DND-41 (cell line): Measurements from ENCODE around the gene PMEPA1.

Experiments
- ATAC-seq: fragments of 200-7000 bp; cut with Tn5 transposase; 3 replicates; pipeline ENCODE4 v1.9.1; 2021; ENCODE audit warnings: low read depth; ENCODE audit not compliant: insufficient read depth
- DNase-seq: peaks from one replicate; pipeline ENCODE4 v3.0.0-alpha.2; 2020
- H2AFZ ChIP-seq: 2 replicates; pipeline ENCODE4 v1.6.0; 2012; ENCODE audit warnings: low read depth, low read length
- H3K27ac ChIP-seq: 2 replicates; pipeline ENCODE4 v1.5.1; 2012; ENCODE audit warnings: low read length, inconsistent platforms
- H3K27me3 ChIP-seq: fragments of 200-600 bp; sonication (generic); 2 replicates; pipeline ENCODE4 v1.6.0; 2012; ENCODE audit warnings: low read length, mild to moderate bottlenecking, inconsistent platforms; ENCODE audit not compliant: insufficient read depth, poor library complexity
- H3K36me3 ChIP-seq: 2 replicates; pipeline ENCODE4 v1.5.1; 2012; ENCODE audit warnings: low read length, inconsistent platforms; ENCODE audit not compliant: insufficient read depth
- H3K4me1 ChIP-seq: 2 replicates; pipeline ENCODE4 v1.5.1; 2012; ENCODE audit warnings: mild to moderate bottlenecking, low read length; ENCODE audit not compliant: insufficient read depth
- H3K4me2 ChIP-seq: 2 replicates; pipeline ENCODE4 v1.6.0; 2012; ENCODE audit warnings: mild to moderate bottlenecking, moderate library complexity, low read length, inconsistent platforms; ENCODE audit not compliant: insufficient read depth
- H3K4me3 ChIP-seq, 2 experiments: fragments of 200-600 bp in 1 of 2; shearing (Covaris generic) in 1 of 2; 2 replicates each; pipeline ENCODE4 v1.5.1; 2012 to 2016; ENCODE audit warnings: inconsistent platforms in 2 of 2, low read length in 2 of 2, mild to moderate bottlenecking in 2 of 2, low read depth in 1 of 2, moderate library complexity in 1 of 2
- H3K79me2 ChIP-seq: 2 replicates; pipeline ENCODE4 v1.6.0; 2012; ENCODE audit warnings: low read length, inconsistent platforms; ENCODE audit not compliant: insufficient read depth
- H3K9ac ChIP-seq: 2 replicates; pipeline ENCODE4 v1.6.0; 2012; ENCODE audit warnings: low read depth, mild to moderate bottlenecking, inconsistent platforms, low read length, moderate library complexity
- H3K9me3 ChIP-seq: 2 replicates; pipeline ENCODE4 v1.5.1; 2012; ENCODE audit warnings: low read length, moderate library complexity, mild to moderate bottlenecking, inconsistent platforms; ENCODE audit not compliant: insufficient read depth, severe bottlenecking
- H4K20me1 ChIP-seq: 2 replicates; pipeline ENCODE4 v1.6.0; 2012; ENCODE audit warnings: low read length; ENCODE audit not compliant: insufficient read depth
- CTCF ChIP-seq: IDR thresholded peaks from 2 replicates; pipeline ENCODE4 v1.5.1; 2012; ENCODE audit warnings: borderline replicate concordance, low read length, moderate library complexity, mild to moderate bottlenecking; ENCODE audit not compliant: poor library complexity, severe bottlenecking; ENCODE audit errors: extremely low read depth
- EZH2 ChIP-seq: IDR thresholded peaks from 3 replicates; pipeline ENCODE4 v1.6.1; 2012; ENCODE audit warnings: borderline replicate concordance, low read depth, mild to moderate bottlenecking, moderate library complexity, low read length, inconsistent platforms; ENCODE audit not compliant: severe bottlenecking

Gene PMEPA1

GRCh38 chr20:57756213-57756612 is 46.4 kb upstream of the PMEPA1 start:
- ATAC-seq (no peak), DNase-seq (no peak)
- Histone ChIP-seq H3K79me2 (no peaks in the 10 kb centered on the region), H3K9me3 (no peaks in the 10 kb centered on the region), H2AFZ (no peak overlapping the region), H3K9ac (no peak overlapping the region), H3K36me3 (no peaks in the 10 kb centered on the region), H3K27me3 (peaks cover 15% of the 10 kb centered on the region), H3K4me3 (no peak overlapping the region), H3K4me2 (no peak overlapping the region), H3K27ac (no peak overlapping the region), H4K20me1 (no peaks in the 10 kb centered on the region), H3K4me1 (no peaks in the 10 kb centered on the region)
- TF ChIP-seq EZH2 (no peak), CTCF (no peak)

- TF ChIP-seq EZH2 (no peak), CTCF (no peak)
- peaks cover 17% of the 10 kb centered on the region for H3K27me3 ChIP-seq
- H3K36me3 ChIP-seq: no peaks in the 10 kb centered on the region
- no peak overlapping the region for H3K4me2 ChIP-seq
- ATAC-seq (no peak), DNase-seq (no peak)
- H3K9me3 ChIP-seq: no peaks in the 10 kb centered on the region
- no peaks in the 10 kb centered on the region for H4K20me1 ChIP-seq
- H3K4me1 ChIP-seq: no peaks in the 10 kb centered on the region
- no peak overlapping the region for H3K27ac ChIP-seq
- no peak overlapping the region for H3K9ac ChIP-seq
- H3K4me3 ChIP-seq: no peak overlapping the region
- H2AFZ ChIP-seq: no peak overlapping the region
- no peaks in the 10 kb centered on the region for H3K79me2 ChIP-seq
Measured at GRCh38 chr20:57755609-57756008, 45.8 kb upstream of the PMEPA1 start.

- Histone ChIP-seq H2AFZ (no peak overlapping the region), H3K4me1 (no peaks in the 10 kb centered on the region), H3K36me3 (no peaks in the 10 kb centered on the region), H3K27me3 (peaks cover 17% of the 10 kb centered on the region), H3K9ac (no peak overlapping the region), H3K9me3 (no peaks in the 10 kb centered on the region), H3K79me2 (no peaks in the 10 kb centered on the region), H3K27ac (no peak overlapping the region), H4K20me1 (no peaks in the 10 kb centered on the region; the same call in 1 of the 2 replicates), H3K4me2 (no peak overlapping the region), H3K4me3 (no peak overlapping the region)
- ATAC-seq (no peak), DNase-seq (no peak)
- TF ChIP-seq CTCF: no peak
- no peak for TF ChIP-seq EZH2
Measured at GRCh38 chr20:57754190-57754589, 44.4 kb upstream of the PMEPA1 start.
